Erythroblast (primary cell): ENCODE data around the gene PPP2R5B.

ENCODE experiments used
- GATA1 ChIP-seq: IDR thresholded peaks from 2 replicates; pipeline ENCODE4 v1.6.1; 2011; ENCODE audit warnings: low read depth, mild to moderate bottlenecking, control low read depth, low read length, moderate library complexity
- POLR2A ChIP-seq: IDR thresholded peaks from 2 replicates; pipeline ENCODE4 v1.6.1; 2011; ENCODE audit warnings: mild to moderate bottlenecking, low read length

DNA sequence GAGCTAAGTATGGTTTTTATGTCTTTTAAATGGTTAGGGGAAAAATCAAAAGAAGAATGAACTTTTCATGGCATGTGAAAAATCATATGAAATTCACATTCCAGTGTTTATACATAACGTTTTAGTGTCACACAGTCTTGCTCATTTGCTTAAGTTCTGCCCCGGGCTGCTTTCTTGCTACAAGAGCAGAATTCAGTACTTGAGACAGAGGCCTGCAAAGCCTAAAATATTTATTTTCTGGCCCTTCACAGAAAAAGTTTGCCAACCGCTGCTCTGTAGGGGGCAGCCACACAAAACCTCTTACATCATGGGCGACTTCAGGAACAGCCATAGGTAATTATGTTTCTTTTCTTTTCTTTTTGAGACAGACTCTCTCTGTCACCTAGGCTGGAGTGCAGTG lies 6.5 kb upstream of the PPP2R5B start:
- TF ChIP-seq POLR2A (no peak), GATA1 (no peak)
